Fibroblast of lung (primary cell): Measurements from ENCODE around the gene SLC12A6. TPM values are rescaled to one million over a fixed set of nuclear protein-coding genes. Genes with fewer than 3 reads are reported as not detected.

Experiments
- DNase-seq, 2 donors: peaks; one replicate each; pipeline versions ENCODE4 v3.0.0 to v3.0.0-alpha.2; 2010; ENCODE audit warnings: low read depth in 2 of 2
- H2AFZ ChIP-seq: 2 replicates; pipeline ENCODE4 v1.5.1; 2012; ENCODE audit warnings: low read length, control low read depth, inconsistent platforms
- H3K27ac ChIP-seq: 2 replicates; pipeline ENCODE4 v1.5.1; 2011; ENCODE audit warnings: low read length, control low read depth; ENCODE audit not compliant: insufficient read depth
- H3K27me3 ChIP-seq: 2 replicates; pipeline ENCODE4 v1.5.1; 2011; ENCODE audit warnings: mild to moderate bottlenecking, low read length; ENCODE audit not compliant: control insufficient read depth, insufficient read depth
- H3K36me3 ChIP-seq: 2 replicates; pipeline ENCODE4 v1.5.1; 2011; ENCODE audit warnings: low read length; ENCODE audit not compliant: control insufficient read depth, insufficient read depth
- H3K4me1 ChIP-seq: 2 replicates; pipeline ENCODE4 v1.5.1; 2011; ENCODE audit warnings: low read length; ENCODE audit not compliant: control insufficient read depth, insufficient read depth; ENCODE audit errors: extremely low read depth
- H3K4me2 ChIP-seq: 2 replicates; pipeline ENCODE4 v1.5.1; 2011; ENCODE audit warnings: low read length, control low read depth; ENCODE audit not compliant: insufficient read depth; ENCODE audit errors: extremely low read depth
- H3K4me3 ChIP-seq, 4 experiments: fragments of 200-600 bp in 1 of 4; sonication (generic) in 1 of 4; replicated peaks in 1 of 4; 2 replicates each; pipeline ENCODE4 v1.5.1; 2011 to 2016; ENCODE audit warnings: low read length in 4 of 4, low read depth in 3 of 4, mild to moderate bottlenecking in 3 of 4, control low read depth in 2 of 4, inconsistent platforms in 1 of 4, mixed read lengths in 1 of 4; ENCODE audit not compliant: insufficient read depth in 1 of 4; ENCODE audit errors: control extremely low read depth in 1 of 4
- H3K79me2 ChIP-seq: 2 replicates; pipeline ENCODE4 v1.5.1; 2012; ENCODE audit warnings: mild to moderate bottlenecking, low read length, inconsistent platforms; ENCODE audit not compliant: control insufficient read depth, insufficient read depth
- H3K9ac ChIP-seq: 2 replicates; pipeline ENCODE4 v1.5.1; 2011; ENCODE audit warnings: mild to moderate bottlenecking, low read length, control low read depth; ENCODE audit not compliant: insufficient read depth
- H3K9me3 ChIP-seq: 2 replicates; pipeline ENCODE4 v1.5.1; 2012; ENCODE audit warnings: low read depth, low read length; ENCODE audit not compliant: control insufficient read depth, insufficient read depth
- H4K20me1 ChIP-seq: 2 replicates; pipeline ENCODE4 v1.5.1; 2011; ENCODE audit warnings: low read length; ENCODE audit not compliant: control insufficient read depth, insufficient read depth; ENCODE audit errors: extremely low read depth
- CTCF ChIP-seq, 2 donors: IDR thresholded peaks in 1 of 2; conservative IDR thresholded peaks in 1 of 2; 1 replicate in 1 of 2; 2 replicates in 1 of 2; pipeline ENCODE4 v1.5.1; 2011 to 2012; ENCODE audit warnings: low read length in 2 of 2, control low read depth in 1 of 2, inconsistent platforms in 1 of 2, low read depth in 1 of 2, mild to moderate bottlenecking in 1 of 2
- EZH2 ChIP-seq: IDR thresholded peaks from 2 replicates; pipeline ENCODE4 v1.5.1; 2012; ENCODE audit warnings: low read length, control low read depth, mild to moderate bottlenecking; ENCODE audit errors: missing control alignments
- polyA plus RNA-seq, 2 donors: library from polyadenylated mRNA; depleted of rRNA in 1 of 2; stranded (reverse) in 1 of 2; unstranded in 1 of 2; fragments of >200 nt; gene quantifications; 2 replicates each; pipeline ENCODE4 v1.2.1, GENCODE V29; 2011 to 2012; ENCODE audit warnings: missing spikeins in 1 of 2
- total RNA-seq: library from RNA; depleted of rRNA; stranded (reverse); fragments of >200 nt; gene quantifications from 2 replicates; pipeline ENCODE4 v1.2.1, GENCODE V29; 2014

The SLC12A6 gene
- total and polyA plus RNA-seq, 2 donors (not counting 1 experiment from before 2014, with no cell fraction given): 19.2 to 26.9 TPM

GRCh38 chr15:34370129-34370528 lies 32.5 kb upstream of the SLC12A6 start:
- H3K4me3 ChIP-seq: no peak overlapping the region
- no peak overlapping the region for H3K9ac ChIP-seq
- TF ChIP-seq CTCF (conservative IDR thresholded peaks at IDR 0.05 in 1 of 2, IDR thresholded peaks at IDR 0.05 in 1 of 2; ENCODE audit: low read depth in 1 of 2, low read length in 2 of 2): no peak
- TF ChIP-seq EZH2: no peak
- H3K27me3 ChIP-seq: no peaks in the 10 kb centered on the region
- H3K27ac ChIP-seq: no peak overlapping the region
- no peaks in the 10 kb centered on the region for H3K36me3 ChIP-seq
- H3K79me2 ChIP-seq: peaks cover 8% of the 10 kb centered on the region
- no peaks in the 10 kb centered on the region for H3K9me3 ChIP-seq
- no peak overlapping the region for H3K4me2 ChIP-seq
- DNase-seq: no peak
- H4K20me1 ChIP-seq: no peaks in the 10 kb centered on the region
- no peak overlapping the region for H2AFZ ChIP-seq
- no peaks in the 10 kb centered on the region for H3K4me1 ChIP-seq

- Histone ChIP-seq H3K9ac (peak within 1 kb of the TSS; percentile 67), H3K36me3 (peaks cover under 1% of the 10 kb centered on the region), H3K4me1 (no peaks in the 10 kb centered on the region), H3K79me2 (peaks cover 8% of the 10 kb centered on the region), H4K20me1 (no peaks in the 10 kb centered on the region), H3K4me3 (peak within 1 kb of the TSS; percentile 56 to 92 (median 80)), H3K9me3 (no peaks in the 10 kb centered on the region), H3K27ac (peak within 1 kb of the TSS; percentile 67), H3K4me2 (peak within 1 kb of the TSS; percentile 87), H2AFZ (peak within 1 kb of the TSS; percentile 92), H3K27me3 (no peaks in the 10 kb centered on the region)
- DNase-seq: peak; percentile 80 to 85
- TF ChIP-seq EZH2 (no peak), CTCF (conservative IDR thresholded peaks at IDR 0.05 in 1 of 2, IDR thresholded peaks at IDR 0.05 in 1 of 2; ENCODE audit: low read depth in 1 of 2, low read length in 2 of 2) (peak; percentile 75 to 80)
These were observed 29.8 kb upstream of the SLC12A6 start, which contains the start of gene LPCAT4 for GRCh38 chr15:34367101-34368081. LPCAT4 (minus strand) TSS chr15:34367196; CDS start chr15:34367100, 96 bp downstream.

- TF ChIP-seq EZH2 (no peak), CTCF (conservative IDR thresholded peaks at IDR 0.05 in 1 of 2, IDR thresholded peaks at IDR 0.05 in 1 of 2; ENCODE audit: low read depth in 1 of 2, low read length in 2 of 2) (no peak)
- peak; percentile 48 to 56 for DNase-seq
- no peak overlapping the region for H3K27ac ChIP-seq
These were observed 28.9 kb upstream of the SLC12A6 start for GRCh38 chr15:34366271-34367065.

More at GRCh38 chr15:34366271-34367065, 28.9 kb upstream of the SLC12A6 start:
- peak overlapping the region; percentile 77 for H2AFZ ChIP-seq
- H3K4me2 ChIP-seq: peak overlapping the region; percentile 87
- H3K4me1 ChIP-seq: no peaks in the 10 kb centered on the region
- no peaks in the 10 kb centered on the region for H3K9me3 ChIP-seq
- H3K4me3 ChIP-seq: peak overlapping the region; percentile 56 to 92 (median 80)
- peaks cover 4% of the 10 kb centered on the region for H3K36me3 ChIP-seq
- H4K20me1 ChIP-seq: no peaks in the 10 kb centered on the region
- H3K9ac ChIP-seq: peak overlapping the region; percentile 48
- H3K27me3 ChIP-seq: no peaks in the 10 kb centered on the region
- H3K79me2 ChIP-seq: peaks cover 8% of the 10 kb centered on the region
